HG03565 (cell line): ENCODE measurements around the gene CCDC149.

Experiments
- ATAC-seq: cut with Tn5 transposase; IDR thresholded peaks from one replicate; pipeline ENCODE4 v1.9.1; 2021; ENCODE audit warnings: mild to moderate bottlenecking, moderate library complexity; ENCODE audit not compliant: unreplicated experiment

CCDC149 gene

GRCh38 chr4:24845132-24845531, 67.7 kb downstream of the CCDC149 start:
- no peak for ATAC-seq

- no peak for ATAC-seq
These were observed 69.7 kb downstream of the CCDC149 start for GRCh38 chr4:24843096-24843495.

GRCh38 chr4:24842356-24842755, 70.5 kb downstream of the CCDC149 start:
- ATAC-seq: no peak

GRCh38 chr4:24840826-24841543, 71.9 kb downstream of the CCDC149 start:
- ATAC-seq: no peak

- no peak for ATAC-seq
These were observed 72.5 kb downstream of the CCDC149 start for GRCh38 chr4:24840362-24840761.

GRCh38 chr4:24837781-24838180, 75.1 kb downstream of the CCDC149 start:
- no peak for ATAC-seq

GRCh38 chr4:24837336-24837735, 75.5 kb downstream of the CCDC149 start:
- no peak for ATAC-seq

GRCh38 chr4:24836661-24837242, 76.1 kb downstream of the CCDC149 start:
- ATAC-seq: no peak

GRCh38 chr4:24835696-24836095, 77.1 kb downstream of the CCDC149 start:
- ATAC-seq: no peak

- ATAC-seq: peak; percentile 49
These were observed 81.2 kb downstream of the CCDC149 start for GRCh38 chr4:24831637-24832036.

- no peak for ATAC-seq
These were observed 88.1 kb downstream of the CCDC149 start for GRCh38 chr4:24824720-24825119.

GRCh38 chr4:24820541-24820940, 92.3 kb downstream of the CCDC149 start:
- ATAC-seq: no peak

GRCh38 chr4:24816797-24817196, 96.0 kb downstream of the CCDC149 start:
- ATAC-seq: no peak

GRCh38 chr4:24813732-24814131, 99.1 kb downstream of the CCDC149 start:
- ATAC-seq: no peak

GRCh38 chr4:24810871-24811631, 101.8 kb downstream of the CCDC149 start:
- ATAC-seq: no peak

GRCh38 chr4:24809815-24810405, 102.9 kb downstream of the CCDC149 start:
- no peak for ATAC-seq

- ATAC-seq: no peak
These were observed 103.5 kb downstream of the CCDC149 start for GRCh38 chr4:24809376-24809775.

- ATAC-seq: no peak
These were observed 103.9 kb downstream of the CCDC149 start for GRCh38 chr4:24808955-24809354.

GRCh38 chr4:24808261-24808660, 104.6 kb downstream of the CCDC149 start:
- ATAC-seq: no peak

GRCh38 chr4:24807611-24808010, 105.2 kb downstream of the CCDC149 start:
- no peak for ATAC-seq

- ATAC-seq: no peak
These were observed 106.4 kb downstream of the CCDC149 start for GRCh38 chr4:24806206-24806990.
